ENCODE measurements around the gene IDUA. TPM values are rescaled to one million over a fixed set of nuclear protein-coding genes. Genes with fewer than 3 reads are reported as not detected.

Gene IDUA
- total RNA-seq, 1 donor, result 21.7 TPM

GRCh38 chr4:1023075-1023640 lies 36.3 kb downstream of the IDUA start:
- DNase-seq (ENCODE audit: low read depth), result no peak
- TF ChIP-seq CTCF (IDR thresholded peaks at IDR 0.05; ENCODE audit: insufficient read depth, low read length), result no peak
- H3K4me3 ChIP-seq (ENCODE audit: low read depth, low read length), result no peak overlapping the region

DNA sequence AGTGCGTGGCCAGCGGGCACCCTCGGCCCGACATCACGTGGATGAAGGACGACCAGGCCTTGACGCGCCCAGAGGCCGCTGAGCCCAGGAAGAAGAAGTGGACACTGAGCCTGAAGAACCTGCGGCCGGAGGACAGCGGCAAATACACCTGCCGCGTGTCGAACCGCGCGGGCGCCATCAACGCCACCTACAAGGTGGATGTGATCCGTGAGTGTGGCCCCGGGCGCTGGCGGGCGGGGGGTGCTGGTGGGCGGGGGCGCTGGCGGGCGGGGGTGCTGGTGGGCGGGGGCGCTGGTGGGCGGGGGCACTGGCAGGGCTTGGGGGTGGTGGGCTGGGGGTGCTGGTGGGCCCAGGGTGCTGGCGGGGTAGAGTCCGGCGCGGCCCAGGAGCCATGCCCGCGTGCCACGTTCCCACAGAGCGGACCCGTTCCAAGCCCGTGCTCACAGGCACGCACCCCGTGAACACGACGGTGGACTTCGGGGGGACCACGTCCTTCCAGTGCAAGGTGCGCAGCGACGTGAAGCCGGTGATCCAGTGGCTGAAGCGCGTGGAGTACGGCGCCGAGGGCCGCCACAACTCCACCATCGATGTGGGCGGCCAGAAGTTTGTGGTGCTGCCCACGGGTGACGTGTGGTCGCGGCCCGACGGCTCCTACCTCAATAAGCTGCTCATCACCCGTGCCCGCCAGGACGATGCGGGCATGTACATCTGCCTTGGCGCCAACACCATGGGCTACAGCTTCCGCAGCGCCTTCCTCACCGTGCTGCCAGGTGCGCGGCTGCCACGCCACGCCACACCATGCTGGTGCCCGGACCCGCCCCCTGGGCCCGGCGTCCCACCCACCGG lies 37.3 kb downstream of the IDUA start:
- H3K4me3 ChIP-seq (ENCODE audit: low read depth, low read length), result no peak overlapping the region
- no peak for TF ChIP-seq CTCF (IDR thresholded peaks at IDR 0.05; ENCODE audit: insufficient read depth, low read length)
- no peak for DNase-seq (ENCODE audit: low read depth)

- H3K4me3 ChIP-seq (ENCODE audit: low read depth, low read length), result no peak overlapping the region
- no peak for DNase-seq (ENCODE audit: low read depth)
- no peak for TF ChIP-seq CTCF (IDR thresholded peaks at IDR 0.05; ENCODE audit: insufficient read depth, low read length)
Observed at GRCh38 chr4:1024882-1025545, 38.2 kb downstream of the IDUA start.

DNA sequence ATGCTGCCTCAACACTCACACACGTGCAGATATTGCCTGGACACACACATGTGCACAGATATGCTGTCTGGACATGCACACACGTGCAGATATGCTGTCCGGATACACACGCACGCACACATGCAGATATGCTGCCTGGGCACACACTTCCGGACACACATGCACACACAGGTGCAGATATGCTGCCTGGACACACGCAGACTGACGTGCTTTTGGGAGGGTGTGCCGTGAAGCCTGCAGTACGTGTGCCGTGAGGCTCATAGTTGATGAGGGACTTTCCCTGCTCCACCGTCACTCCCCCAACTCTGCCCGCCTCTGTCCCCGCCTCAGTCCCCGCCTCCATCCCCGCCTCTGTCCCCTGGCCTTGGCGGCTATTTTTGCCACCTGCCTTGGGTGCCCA lies 39.3 kb downstream of the IDUA start:
- no peak overlapping the region for H3K4me3 ChIP-seq (ENCODE audit: low read depth, low read length)
- no peak for DNase-seq (ENCODE audit: low read depth)
- TF ChIP-seq CTCF (IDR thresholded peaks at IDR 0.05; ENCODE audit: insufficient read depth, low read length), result no peak

- no peak for TF ChIP-seq CTCF (IDR thresholded peaks at IDR 0.05; ENCODE audit: insufficient read depth, low read length)
- DNase-seq (ENCODE audit: low read depth), result no peak
- H3K4me3 ChIP-seq (ENCODE audit: low read depth, low read length), result no peak overlapping the region
Observed at GRCh38 chr4:1027219-1027914, 40.5 kb downstream of the IDUA start.

GRCh38 chr4:1027915-1028238 lies 41.0 kb downstream of the IDUA start:
- DNase-seq (ENCODE audit: low read depth), result no peak
- TF ChIP-seq CTCF (IDR thresholded peaks at IDR 0.05; ENCODE audit: insufficient read depth, low read length), result no peak
- no peak overlapping the region for H3K4me3 ChIP-seq (ENCODE audit: low read depth, low read length)

All from fibroblast of the aortic adventitia (primary cell).